ENCODE data around the gene WWTR1.

The WWTR1 gene

DNA sequence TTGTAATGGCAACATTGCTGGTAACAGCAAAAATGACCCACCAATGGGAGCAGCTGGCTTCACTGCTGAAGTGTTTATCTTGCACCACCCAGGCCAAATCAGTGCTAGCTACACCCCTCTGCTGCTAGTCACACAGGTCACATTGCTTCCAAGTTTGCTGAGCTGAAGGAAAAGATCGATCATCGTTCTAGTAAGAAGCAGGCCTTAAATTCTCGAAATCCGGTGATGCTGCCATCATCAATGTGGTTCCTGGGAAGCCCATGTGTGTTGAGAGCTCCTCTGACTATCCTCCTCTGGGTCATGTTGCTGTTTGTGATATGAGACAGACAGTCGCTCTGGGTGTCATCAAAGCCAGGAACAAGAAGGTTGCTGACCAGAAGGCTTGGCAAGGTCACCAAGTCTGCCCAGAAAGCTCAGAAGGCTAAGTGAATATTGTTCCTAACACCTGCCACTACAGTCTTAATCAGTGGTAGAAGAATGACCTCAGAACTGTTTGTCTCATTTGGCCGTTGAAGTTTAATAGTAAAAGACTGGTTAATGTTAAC is 162.2 kb downstream of the WWTR1 start:
- TF ChIP-seq, protein P1, sequence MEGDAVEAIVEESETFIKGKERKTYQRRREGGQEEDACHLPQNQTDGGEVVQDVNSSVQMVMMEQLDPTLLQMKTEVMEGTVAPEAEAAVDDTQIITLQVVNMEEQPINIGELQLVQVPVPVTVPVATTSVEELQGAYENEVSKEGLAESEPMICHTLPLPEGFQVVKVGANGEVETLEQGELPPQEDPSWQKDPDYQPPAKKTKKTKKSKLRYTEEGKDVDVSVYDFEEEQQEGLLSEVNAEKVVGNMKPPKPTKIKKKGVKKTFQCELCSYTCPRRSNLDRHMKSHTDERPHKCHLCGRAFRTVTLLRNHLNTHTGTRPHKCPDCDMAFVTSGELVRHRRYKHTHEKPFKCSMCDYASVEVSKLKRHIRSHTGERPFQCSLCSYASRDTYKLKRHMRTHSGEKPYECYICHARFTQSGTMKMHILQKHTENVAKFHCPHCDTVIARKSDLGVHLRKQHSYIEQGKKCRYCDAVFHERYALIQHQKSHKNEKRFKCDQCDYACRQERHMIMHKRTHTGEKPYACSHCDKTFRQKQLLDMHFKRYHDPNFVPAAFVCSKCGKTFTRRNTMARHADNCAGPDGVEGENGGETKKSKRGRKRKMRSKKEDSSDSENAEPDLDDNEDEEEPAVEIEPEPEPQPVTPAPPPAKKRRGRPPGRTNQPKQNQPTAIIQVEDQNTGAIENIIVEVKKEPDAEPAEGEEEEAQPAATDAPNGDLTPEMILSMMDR (IDR thresholded peaks at IDR 0.05; ENCODE audit: low read depth, low read length, missing control alignments): no peak
- Histone ChIP-seq H3K4me3 (ENCODE audit: low read depth, low read length) (no peak overlapping the region), H3K36me3 (replicated peaks) (no peaks in the 10 kb centered on the region), H3K27me3 (replicated peaks) (no peaks in the 10 kb centered on the region), H3K27ac (no peak overlapping the region)
- no peak for DNase-seq
- in situ Hi-C loops (cut with HindIII; ENCODE audit: low pct_ligation_motif_present, low sequenced_read_pairs): no loop called here

DNA sequence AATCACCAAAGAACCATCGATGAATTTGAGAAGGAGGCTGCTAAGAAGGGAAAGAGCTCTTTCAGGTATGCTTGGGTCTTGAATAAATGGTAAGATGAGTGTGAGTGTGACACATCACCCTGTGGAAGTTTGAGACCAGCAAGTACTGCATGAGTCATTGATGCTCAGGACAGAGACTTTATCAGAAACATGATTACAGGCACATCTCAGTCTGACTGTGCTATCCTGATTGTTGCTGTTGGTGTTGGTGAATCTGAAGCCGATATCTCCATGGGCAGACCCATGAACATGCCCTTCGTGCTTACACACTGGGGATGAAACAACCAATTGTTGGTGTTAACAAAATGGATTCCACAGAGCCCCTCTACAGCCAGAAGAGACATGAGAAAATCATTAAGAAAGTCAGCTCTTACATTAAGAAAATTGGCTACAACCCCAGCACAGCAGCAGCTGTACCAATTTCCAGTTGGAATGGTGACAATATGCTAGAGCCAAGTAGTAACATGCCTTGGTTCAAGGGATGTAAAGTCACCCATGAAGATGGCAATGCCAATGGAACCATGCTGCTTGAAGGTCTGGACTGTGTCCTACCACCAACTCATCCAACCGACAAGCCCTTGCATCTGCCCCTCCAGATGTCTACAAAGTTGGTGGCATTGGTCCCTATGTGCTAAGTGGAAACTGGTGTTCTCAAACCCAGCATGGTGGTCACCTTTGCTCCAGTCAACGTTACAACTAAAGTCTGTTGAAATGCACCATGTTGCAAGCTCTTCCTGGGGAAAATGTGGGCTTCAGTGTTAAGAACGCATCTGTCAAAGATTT is 162.9 kb downstream of the WWTR1 start:
- H3K27me3 ChIP-seq (replicated peaks): no peaks in the 10 kb centered on the region
- no peaks in the 10 kb centered on the region for H3K36me3 ChIP-seq (replicated peaks)
- H3K27ac ChIP-seq: no peak overlapping the region
- in situ Hi-C loops (cut with HindIII; ENCODE audit: low pct_ligation_motif_present, low sequenced_read_pairs): no loop called here
- TF ChIP-seq, protein P1 (IDR thresholded peaks at IDR 0.05; ENCODE audit: low read depth, low read length, missing control alignments): no peak
- peak; percentile 74 for DNase-seq
- H3K4me3 ChIP-seq (ENCODE audit: low read depth, low read length): no peak overlapping the region

DNA sequence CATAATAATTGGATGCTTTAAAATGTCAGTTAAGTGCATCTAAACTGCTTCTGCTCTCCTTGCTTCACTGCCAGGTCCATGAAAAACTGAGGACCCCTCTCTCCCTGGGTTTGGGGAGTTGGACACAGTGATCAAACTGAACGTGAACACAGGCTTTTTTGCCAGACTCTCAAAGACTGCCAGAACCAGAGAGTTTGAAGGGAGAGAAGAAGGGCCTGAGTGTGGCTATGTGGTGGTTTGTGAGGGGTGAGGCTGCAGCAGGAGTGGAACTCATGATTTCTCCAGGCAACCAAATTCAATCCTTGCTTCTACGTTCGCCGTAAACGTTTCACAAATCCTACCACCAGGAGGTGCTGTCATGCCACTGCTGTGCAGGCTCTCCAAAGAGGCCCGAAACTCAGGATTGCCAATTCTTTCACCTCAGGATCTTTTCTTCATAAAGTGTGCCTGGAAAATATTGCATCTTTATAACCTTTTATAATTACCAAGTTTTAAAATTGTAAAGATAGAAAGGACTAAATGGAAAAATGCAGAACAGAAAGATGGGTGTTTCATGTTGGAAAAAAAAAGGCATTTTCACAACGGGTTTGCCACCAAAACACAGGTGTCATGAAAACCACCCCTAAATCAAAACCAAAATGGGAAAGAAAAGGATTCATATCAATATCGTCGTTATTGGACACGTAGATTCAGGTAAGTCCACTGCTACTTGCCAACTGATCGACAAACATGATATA is 163.6 kb downstream of the WWTR1 start:
- peak; percentile 75 for DNase-seq
- no peak overlapping the region for H3K27ac ChIP-seq
- TF ChIP-seq, protein P1 (IDR thresholded peaks at IDR 0.05; ENCODE audit: low read depth, low read length, missing control alignments): peak; percentile 90
- no peaks in the 10 kb centered on the region for H3K36me3 ChIP-seq (replicated peaks)
- in situ Hi-C loops (cut with HindIII; ENCODE audit: low pct_ligation_motif_present, low sequenced_read_pairs): no loop called here
- H3K27me3 ChIP-seq (replicated peaks): no peaks in the 10 kb centered on the region
- no peak overlapping the region for H3K4me3 ChIP-seq (ENCODE audit: low read depth, low read length)

DNA sequence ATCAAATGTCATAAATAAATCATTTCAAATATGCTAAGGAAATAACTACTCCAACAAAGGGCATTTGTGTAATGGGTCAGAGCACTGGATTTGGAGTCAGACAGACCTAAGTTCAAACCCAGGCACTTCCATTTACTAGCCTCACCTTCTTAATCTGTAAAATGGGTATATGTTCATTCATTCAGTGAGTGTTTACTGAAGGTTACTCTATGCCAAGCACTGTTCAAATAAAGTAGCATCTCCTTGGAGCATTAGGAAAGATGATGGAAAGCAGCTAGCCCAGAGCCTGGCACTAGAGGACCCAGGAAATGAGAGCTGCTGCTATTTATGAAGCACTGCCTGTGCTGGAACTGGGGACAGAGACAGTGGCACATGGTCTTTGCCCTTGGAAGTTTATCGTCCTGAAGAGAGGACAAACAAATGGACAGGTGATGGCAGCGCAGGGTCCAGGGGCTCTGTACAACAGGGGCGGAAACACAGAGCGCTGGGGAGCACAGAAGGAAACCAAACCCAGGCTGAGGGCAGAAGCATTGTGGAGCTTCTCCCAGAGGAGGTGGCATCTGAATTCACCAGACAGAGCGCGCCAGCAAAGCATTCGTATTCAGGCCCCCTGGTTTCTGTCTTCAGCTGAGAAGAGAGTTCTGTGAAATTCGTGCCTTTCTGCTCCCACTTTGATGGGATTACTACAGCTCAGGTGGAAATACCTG is 164.4 kb downstream of the WWTR1 start:
- H3K27me3 ChIP-seq (replicated peaks): no peaks in the 10 kb centered on the region
- DNase-seq: no peak
- in situ Hi-C loops (cut with HindIII; ENCODE audit: low pct_ligation_motif_present, low sequenced_read_pairs): no loop called here
- no peak overlapping the region for H3K4me3 ChIP-seq (ENCODE audit: low read depth, low read length)
- H3K36me3 ChIP-seq (replicated peaks): no peaks in the 10 kb centered on the region
- TF ChIP-seq, protein P1 (IDR thresholded peaks at IDR 0.05; ENCODE audit: low read depth, low read length, missing control alignments): no peak
- no peak overlapping the region for H3K27ac ChIP-seq

DNA sequence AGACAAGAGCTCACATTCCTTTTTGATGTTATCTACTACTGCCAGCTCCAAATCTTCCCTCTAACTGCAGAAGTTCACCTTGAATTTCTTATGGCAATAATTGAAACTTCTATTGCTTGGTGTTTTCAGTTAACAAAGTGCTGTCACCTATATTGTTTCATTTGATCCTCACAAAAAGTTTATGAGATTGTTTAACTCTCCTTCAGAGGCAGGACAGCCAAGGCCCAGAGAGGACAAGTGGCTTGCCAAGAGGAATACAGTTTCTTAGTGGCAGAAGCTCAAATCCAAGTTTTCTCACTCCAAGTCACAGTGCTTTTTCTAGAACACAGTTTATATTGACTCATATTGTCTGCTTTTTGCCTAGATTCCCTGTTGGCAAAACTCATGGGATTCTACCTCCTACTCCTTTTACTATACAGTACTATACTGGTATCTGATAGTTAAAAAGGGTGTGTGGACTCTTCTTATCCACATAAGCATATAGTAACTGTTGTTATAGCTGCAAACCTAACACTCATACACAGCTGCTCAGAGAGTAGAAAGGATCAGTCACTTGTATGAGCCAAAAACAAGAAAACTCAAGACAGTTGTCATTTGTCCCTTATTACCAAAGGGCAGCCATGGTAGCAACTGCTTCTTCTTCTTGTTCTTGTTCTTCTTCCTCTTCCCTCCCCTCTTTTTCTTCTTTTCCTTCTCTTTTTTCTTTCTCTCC is 167.4 kb downstream of the WWTR1 start:
- no peaks in the 10 kb centered on the region for H3K27me3 ChIP-seq (replicated peaks)
- in situ Hi-C loops (cut with HindIII; ENCODE audit: low pct_ligation_motif_present, low sequenced_read_pairs): no loop called here
- no peak overlapping the region for H3K27ac ChIP-seq
- TF ChIP-seq, protein P1 (IDR thresholded peaks at IDR 0.05; ENCODE audit: low read depth, low read length, missing control alignments): no peak
- H3K36me3 ChIP-seq (replicated peaks): no peaks in the 10 kb centered on the region
- DNase-seq: no peak
- no peak overlapping the region for H3K4me3 ChIP-seq (ENCODE audit: low read depth, low read length)

All from brain microvascular endothelial cell (primary cell).